CD4-positive, alpha-beta T cell treated with Interleukin-2 at 100 ng/mL for 4 hours (primary cell): ENCODE measurements around the gene LMNTD2.
A peak's percentile ranks its signal among the peaks of the same experiment; 100 is the strongest.

Experiments used
- DNase-seq: peaks from one replicate; pipeline ENCODE4 v3.0.0-alpha.2; 2020; ENCODE audit warnings: low spot score

Gene LMNTD2

DNA sequence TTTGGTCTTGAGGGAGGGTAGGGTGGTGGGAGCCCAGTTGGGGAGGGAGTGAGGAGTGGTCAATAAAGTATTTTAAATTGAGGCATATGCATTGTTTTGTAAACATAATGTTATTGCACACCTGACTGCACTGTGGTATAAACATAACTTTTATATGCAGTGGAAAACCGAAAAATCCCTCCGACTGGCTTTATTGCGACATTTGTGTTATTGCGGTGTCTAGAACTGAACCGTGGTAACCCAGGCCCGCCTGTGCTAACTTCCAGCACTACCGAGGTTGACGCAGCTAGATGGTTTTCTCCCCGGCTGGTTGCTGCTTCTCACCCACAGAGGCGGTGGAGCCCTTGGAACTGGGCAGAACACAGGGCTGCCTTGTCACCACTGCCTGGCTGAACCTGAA, 45.9 kb downstream of the LMNTD2 start:
- no peak for DNase-seq

DNA sequence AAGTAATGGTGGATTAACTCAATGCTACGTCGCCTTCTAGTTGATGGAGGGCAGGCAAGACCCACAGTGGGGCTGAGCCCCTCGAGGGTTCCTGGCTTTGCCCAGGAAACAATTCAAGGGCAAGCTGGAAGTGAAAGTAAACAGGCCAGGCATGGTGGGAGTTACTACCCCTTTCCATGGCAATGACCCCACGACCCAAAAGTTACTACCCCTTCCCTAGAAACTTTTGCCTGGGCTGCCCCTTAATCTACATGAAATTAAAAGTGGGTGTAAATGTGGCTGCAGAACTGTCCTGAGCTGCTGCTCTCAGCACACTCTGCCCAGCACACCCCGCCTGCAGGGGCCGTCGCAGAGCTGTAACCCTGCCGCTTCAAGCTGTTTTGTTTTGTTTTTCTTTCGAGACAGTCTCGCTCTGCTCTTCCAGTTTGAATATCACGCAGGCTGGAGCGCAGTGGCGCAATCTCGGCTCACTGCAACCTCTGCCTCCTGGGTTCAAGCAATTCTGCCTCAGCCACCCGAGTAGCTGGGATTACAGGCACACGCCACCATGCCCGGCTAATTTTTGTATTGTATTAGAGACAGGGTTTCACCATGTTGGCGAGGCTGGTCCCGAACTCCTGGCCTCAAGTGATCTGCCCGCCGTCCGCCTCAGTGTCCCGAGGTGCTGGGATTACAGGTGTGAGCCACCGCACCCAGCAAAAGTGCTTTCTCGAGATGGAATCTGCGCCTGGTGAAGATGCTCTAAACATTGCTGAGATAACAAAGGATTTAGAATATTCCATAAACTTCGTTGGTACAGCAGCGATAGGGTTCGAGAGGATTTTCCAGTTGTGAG, 47.6 kb downstream of the LMNTD2 start:
- DNase-seq: no peak

DNA sequence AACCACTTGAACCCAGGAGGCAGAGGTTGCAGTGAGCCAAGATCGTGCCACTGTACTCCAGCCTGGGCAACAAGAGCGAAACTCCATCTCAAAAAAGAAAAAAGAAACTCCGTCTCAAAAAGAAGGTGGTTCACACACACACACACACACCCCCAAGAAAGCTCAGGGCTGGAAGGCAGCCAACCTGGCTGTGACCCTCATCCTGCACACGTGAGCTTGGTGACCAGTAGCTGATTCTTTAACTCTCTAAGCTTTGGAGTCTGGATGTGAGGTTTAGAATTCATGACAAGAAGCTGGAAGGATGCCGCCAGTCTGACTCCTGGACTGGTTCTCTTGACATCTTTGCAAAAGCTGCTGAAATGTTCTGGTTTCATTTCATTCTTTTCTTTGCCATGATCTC, 51.6 kb downstream of the LMNTD2 start:
- no peak for DNase-seq

- DNase-seq: no peak
Measured at GRCh38 chr11:507727-508515, 52.6 kb downstream of the LMNTD2 start.

- DNase-seq: peak; percentile 98
Measured at GRCh38 chr11:506995-507726, 53.4 kb downstream of the LMNTD2 start, which contains the start of gene RNH1. Gene RNH1, minus strand, starts transcription at chr11:507242. Its CDS starts 5,080 bp downstream, at chr11:502162.

DNA sequence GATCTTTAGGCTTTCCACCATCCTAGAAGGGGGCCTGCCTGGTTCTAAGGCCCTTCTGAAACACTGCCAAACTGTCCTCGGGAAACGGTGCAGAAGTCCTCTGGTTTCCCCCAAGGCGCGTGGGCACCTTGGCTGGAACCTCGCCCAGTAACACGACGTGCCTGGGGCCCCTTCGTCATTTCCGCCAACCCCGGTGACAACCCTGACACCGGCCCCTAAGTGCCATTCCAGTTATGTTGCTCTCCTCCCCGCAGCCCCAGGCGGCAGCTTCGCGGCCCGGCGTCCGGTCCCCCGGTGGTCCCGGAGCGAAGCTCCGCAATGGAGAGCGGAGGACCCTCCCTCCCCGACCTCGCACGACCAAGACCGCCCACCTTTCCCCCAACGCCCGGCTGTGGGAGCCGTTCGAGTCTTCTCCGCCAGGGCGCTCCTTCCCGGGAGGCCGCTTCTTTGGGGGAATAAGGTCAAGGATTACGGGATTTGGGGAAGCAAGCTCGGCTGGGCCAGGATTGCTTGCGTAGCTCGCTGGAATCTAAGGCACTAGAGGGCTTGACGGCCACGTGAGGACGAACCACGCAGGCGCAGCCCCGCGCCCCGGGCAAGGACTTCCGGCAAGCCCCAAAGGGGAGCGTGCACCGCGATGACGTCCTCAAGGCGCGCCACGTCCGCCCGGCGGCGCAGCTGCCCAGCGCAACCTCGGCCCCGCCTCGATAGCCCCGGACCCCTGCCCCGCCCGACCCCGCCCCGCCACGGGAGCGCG, 54.1 kb downstream of the LMNTD2 start:
- DNase-seq: peak; percentile 96

DNA sequence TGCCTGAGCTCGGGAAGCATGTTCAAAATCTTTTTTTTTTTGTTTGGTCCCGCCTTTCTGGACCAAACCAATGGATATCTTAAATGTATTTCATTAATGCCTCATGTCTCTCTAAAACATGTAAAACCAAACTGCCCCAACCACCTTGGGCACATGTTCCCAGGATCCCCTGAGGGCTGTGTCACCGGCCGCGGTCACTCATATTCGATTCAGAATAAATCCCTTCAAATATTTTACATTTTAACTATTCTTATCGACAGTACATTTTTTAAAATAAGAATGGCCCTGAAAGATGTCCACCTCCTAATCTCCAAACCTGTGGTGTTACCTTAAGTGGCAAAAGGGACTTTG, 55.6 kb downstream of the LMNTD2 start:
- no peak for DNase-seq
